SK-N-MC (cell line): Measurements from ENCODE around the gene CPSF7.

Experiments
- DNase-seq: peaks from one replicate; pipeline ENCODE4 v3.0.0-alpha.2; 2011; ENCODE audit warnings: low read depth, low spot score
- H3K27ac ChIP-seq: fragments of 200-600 bp; sonication (generic); 2 replicates; pipeline ENCODE4 v1.5.1; 2016; ENCODE audit warnings: mixed run types
- H3K36me3 ChIP-seq: fragments of 200-600 bp; sonication (generic); 2 replicates; pipeline ENCODE4 v1.6.1; 2017; ENCODE audit warnings: antibody characterized with exemption, low read length, mixed read lengths; ENCODE audit not compliant: insufficient read depth
- H3K4me3 ChIP-seq: fragments of 200-600 bp; sonication (generic); 2 replicates; pipeline ENCODE4 v1.5.1; 2016
- H3K9ac ChIP-seq: fragments of 200-600 bp; sonication (generic); 2 replicates; pipeline ENCODE4 v1.8.0; 2017; ENCODE audit warnings: mixed run types, mixed read lengths; ENCODE audit not compliant: insufficient read length
- H3K9me3 ChIP-seq: fragments of 200-600 bp; sonication (generic); 2 replicates; pipeline ENCODE4 v1.6.1; 2017; ENCODE audit warnings: low read depth, mild to moderate bottlenecking, antibody characterized with exemption, low read length, moderate library complexity, mixed read lengths
- EZH2 ChIP-seq: fragments of 200-600 bp; sonication (generic); IDR thresholded peaks from one replicate; pipeline ENCODE4 v1.6.1; 2017; ENCODE audit warnings: antibody characterized with exemption
- FOXP2 ChIP-seq: optimal IDR thresholded peaks from 2 replicates; pipeline ENCODE3; 2011; ENCODE audit warnings: mild to moderate bottlenecking, moderate library complexity; ENCODE audit not compliant: insufficient read depth; ENCODE audit errors: extremely low read length, control extremely low read depth
- POLR2AphosphoS5 ChIP-seq: IDR thresholded peaks from 2 replicates; pipeline ENCODE4 v1.6.1; 2012; ENCODE audit warnings: mild to moderate bottlenecking, low read depth, low read length, borderline replicate concordance

The CPSF7 gene

GRCh38 chr11:61368646-61369045, 61.1 kb downstream of the CPSF7 start:
- Histone ChIP-seq H3K36me3 (peaks cover 85% of the 10 kb centered on the region), H3K9ac (no peak overlapping the region), H3K9me3 (peaks cover 7% of the 10 kb centered on the region; the same call in 1 of the 2 replicates), H3K27ac (no peak overlapping the region), H3K4me3 (no peak overlapping the region)
- TF ChIP-seq FOXP2 (no peak), POLR2AphosphoS5 (no peak), EZH2 (no peak)
- DNase-seq: no peak

- H3K4me3 ChIP-seq: no peak overlapping the region
- no peak for DNase-seq
- TF ChIP-seq EZH2 (no peak), FOXP2 (no peak), POLR2AphosphoS5 (no peak)
- H3K36me3 ChIP-seq: peaks cover 78% of the 10 kb centered on the region
- no peaks in the 10 kb centered on the region for H3K9me3 ChIP-seq
- H3K9ac ChIP-seq: no peak overlapping the region
- H3K27ac ChIP-seq: no peak overlapping the region
Measured at GRCh38 chr11:61367406-61367805, 62.4 kb downstream of the CPSF7 start.

GRCh38 chr11:61364012-61364675, 65.6 kb downstream of the CPSF7 start:
- H3K4me3 ChIP-seq: no peak overlapping the region

DNA sequence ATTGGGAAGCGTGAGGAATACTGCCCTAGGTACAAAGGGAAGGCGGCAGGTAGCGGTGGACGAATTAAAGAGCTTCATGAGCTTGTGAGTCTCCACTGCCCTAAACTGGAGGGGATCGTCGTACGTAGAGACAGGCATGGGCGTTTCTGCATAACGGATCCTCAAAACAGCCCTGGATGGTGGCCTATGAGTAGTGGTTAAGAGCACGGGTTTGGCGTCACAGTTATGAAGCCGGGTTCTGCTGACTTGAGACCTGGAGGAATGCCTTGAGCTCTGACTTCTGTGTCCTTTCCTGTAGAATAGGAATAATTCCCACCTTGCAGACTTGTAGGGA, 67.3 kb downstream of the CPSF7 start:
- peak overlapping the region; percentile 97; the same call in 1 of the 2 replicates for H3K27ac ChIP-seq
- DNase-seq: no peak
- TF ChIP-seq EZH2 (no peak), POLR2AphosphoS5 (no peak), FOXP2 (no peak)
- peaks cover 39% of the 10 kb centered on the region for H3K36me3 ChIP-seq
- H3K4me3 ChIP-seq: peak overlapping the region; percentile 86
- H3K9ac ChIP-seq: peak overlapping the region; percentile 100
- H3K9me3 ChIP-seq: no peaks in the 10 kb centered on the region

More at GRCh38 chr11:61364012-61364675, 65.6 kb downstream of the CPSF7 start:
- Histone ChIP-seq H3K9me3 (no peaks in the 10 kb centered on the region), H3K9ac (no peak overlapping the region), H3K27ac (no peak overlapping the region), H3K36me3 (peaks cover 53% of the 10 kb centered on the region)
- TF ChIP-seq FOXP2: no peak
- TF ChIP-seq EZH2: no peak
- TF ChIP-seq POLR2AphosphoS5: no peak
- no peak for DNase-seq

GRCh38 chr11:61361741-61362541, 67.8 kb downstream of the CPSF7 start, which contains the start of the genes CYB561A3 and TMEM138:
CYB561A3 (minus strand) TSS chr11:61361882; CDS start chr11:61356713, 5,169 bp downstream.
TMEM138 (plus strand) TSS chr11:61362374; CDS start chr11:61364391, 2,017 bp downstream.
- peak within 1 kb of the TSS; percentile 97 for H3K27ac ChIP-seq
- peaks cover 33% of the 10 kb centered on the region for H3K36me3 ChIP-seq
- peak; percentile 53 for DNase-seq
- peak within 1 kb of the TSS; percentile 100 for H3K9ac ChIP-seq
- H3K4me3 ChIP-seq: peak within 1 kb of the TSS; percentile 86
- H3K9me3 ChIP-seq: no peaks in the 10 kb centered on the region
- TF ChIP-seq POLR2AphosphoS5: peak; percentile 95
- TF ChIP-seq FOXP2: peak; percentile 44
- TF ChIP-seq EZH2: no peak

GRCh38 chr11:61361237-61361740, 68.5 kb downstream of the CPSF7 start:
- no peak for TF ChIP-seq POLR2AphosphoS5
- TF ChIP-seq FOXP2: no peak
- no peak for DNase-seq
- Histone ChIP-seq H3K27ac (peak overlapping the region; percentile 97; the same call in 1 of the 2 replicates), H3K9me3 (no peaks in the 10 kb centered on the region), H3K4me3 (peak overlapping the region; percentile 86), H3K9ac (peak overlapping the region; percentile 100), H3K36me3 (peaks cover 26% of the 10 kb centered on the region)

- Histone ChIP-seq H3K9me3 (no peaks in the 10 kb centered on the region), H3K36me3 (peaks cover 12% of the 10 kb centered on the region), H3K9ac (no peak overlapping the region), H3K27ac (no peak overlapping the region), H3K4me3 (no peak overlapping the region)
- no peak for TF ChIP-seq POLR2AphosphoS5
- TF ChIP-seq EZH2: no peak
- TF ChIP-seq FOXP2: no peak
- no peak for DNase-seq
Measured at GRCh38 chr11:61359516-61359915, 70.3 kb downstream of the CPSF7 start.

DNA sequence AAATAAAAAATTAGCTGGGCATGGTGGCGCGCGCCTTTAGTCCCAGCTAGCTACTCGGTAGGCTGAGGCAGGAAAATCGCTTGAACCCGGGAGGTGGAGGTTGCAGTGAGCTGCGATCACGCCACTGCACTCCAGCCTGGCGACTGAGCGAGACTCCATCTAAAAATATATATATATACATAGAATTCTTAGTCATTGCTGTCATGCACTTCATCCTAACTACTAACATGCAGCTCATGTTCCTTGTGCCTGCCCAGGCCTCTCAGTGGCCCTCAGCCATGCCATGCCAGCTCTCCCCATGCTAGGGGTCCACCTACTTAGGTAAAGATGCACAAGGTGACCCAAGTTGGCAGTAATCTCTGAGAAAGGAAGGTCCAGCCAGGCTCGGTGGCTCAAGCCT, 71.2 kb downstream of the CPSF7 start:
- TF ChIP-seq FOXP2 (no peak), EZH2 (no peak), POLR2AphosphoS5 (no peak)
- Histone ChIP-seq H3K9ac (no peak overlapping the region), H3K36me3 (peaks cover 3% of the 10 kb centered on the region), H3K27ac (no peak overlapping the region), H3K4me3 (no peak overlapping the region), H3K9me3 (no peaks in the 10 kb centered on the region)
- no peak for DNase-seq
